Mesendoderm (in vitro differentiated cells): ENCODE measurements around the gene NDUFV3.
"Not testable (repeated sequence)": the region's sequence is repeated elsewhere in the genome, so short reads cannot be mapped to it uniquely, and the experiment has no call there.

Experiments used
- DNase-seq: peaks from one replicate; pipeline ENCODE4 v3.0.0; 2013
- H2AK5ac ChIP-seq: 2 replicates; pipeline ENCODE4 v1.6.1; 2013; ENCODE audit warnings: low read length, inconsistent platforms
- H2BK120ac ChIP-seq: 2 replicates; pipeline ENCODE4 v1.6.1; 2013; ENCODE audit warnings: low read depth, mild to moderate bottlenecking, low read length, moderate library complexity, mixed read lengths
- H2BK15ac ChIP-seq: replicated peaks from 2 replicates; pipeline ENCODE4 v1.6.1; 2013; ENCODE audit warnings: low read depth, mild to moderate bottlenecking, moderate library complexity
- H2BK5ac ChIP-seq: 2 replicates; pipeline ENCODE4 v1.6.1; 2013; ENCODE audit warnings: low read length, inconsistent platforms
- H3K18ac ChIP-seq: 2 replicates; pipeline ENCODE4 v1.6.1; 2013; ENCODE audit warnings: mild to moderate bottlenecking, low read length, mixed read lengths
- H3K23ac ChIP-seq: one replicate; pipeline ENCODE4 v1.6.1; 2013; ENCODE audit warnings: low read length
- H3K27ac ChIP-seq: 2 replicates; pipeline ENCODE4 v1.5.1; 2013; ENCODE audit warnings: low read depth, mild to moderate bottlenecking, inconsistent platforms, low read length, moderate library complexity
- H3K27me3 ChIP-seq: 2 replicates; pipeline ENCODE4 v1.6.1; 2013; ENCODE audit warnings: low read length, control low read depth, mild to moderate bottlenecking, inconsistent platforms; ENCODE audit not compliant: insufficient read depth, poor library complexity
- H3K36me3 ChIP-seq: 2 replicates; pipeline ENCODE4 v1.6.1; 2013; ENCODE audit warnings: low read length, inconsistent platforms; ENCODE audit not compliant: control insufficient read depth, insufficient read depth
- H3K4ac ChIP-seq: one replicate; pipeline ENCODE4 v1.6.1; 2013; ENCODE audit warnings: low read depth, mild to moderate bottlenecking, low read length, moderate library complexity
- H3K4me1 ChIP-seq: 2 replicates; pipeline ENCODE4 v1.6.1; 2013; ENCODE audit warnings: low read depth, low read length, inconsistent platforms; ENCODE audit not compliant: control insufficient read depth
- H3K4me2 ChIP-seq: 2 replicates; pipeline ENCODE4 v1.6.1; 2013; ENCODE audit warnings: low read length
- H3K4me3 ChIP-seq: 2 replicates; pipeline ENCODE4 v1.5.1; 2013; ENCODE audit warnings: mild to moderate bottlenecking, low read length
- H3K56ac ChIP-seq: one replicate; pipeline ENCODE4 v1.6.1; 2013; ENCODE audit warnings: low read length
- H3K79me1 ChIP-seq: 2 replicates; pipeline ENCODE4 v1.6.1; 2013; ENCODE audit warnings: low read length, inconsistent platforms
- H3K79me2 ChIP-seq: 2 replicates; pipeline ENCODE4 v1.6.1; 2013; ENCODE audit warnings: mild to moderate bottlenecking, low read length; ENCODE audit not compliant: control insufficient read depth, insufficient read depth
- H3K9ac ChIP-seq: 2 replicates; pipeline ENCODE4 v1.6.1; 2013; ENCODE audit warnings: low read length, inconsistent platforms
- H4K5ac ChIP-seq: one replicate; pipeline ENCODE4 v1.6.1; 2013; ENCODE audit warnings: low read length
- H4K8ac ChIP-seq: one replicate; pipeline ENCODE4 v1.6.1; 2013; ENCODE audit warnings: low read depth, mild to moderate bottlenecking, control low read depth, low read length, moderate library complexity
- WGBS: extraction: QIAGEN DNeasy Blood & Tissue Kit; methylation state at CpG from one replicate; pipeline ENCODE4 v1.1.7; 2013; ENCODE audit warnings: low lambda C conversion rate, missing lambda C conversion rate; ENCODE audit not compliant: insufficient coverage; ENCODE audit errors: extremely low coverage; 5-methylcytosine and 5-hydroxymethylcytosine counted together

The NDUFV3 gene

DNA sequence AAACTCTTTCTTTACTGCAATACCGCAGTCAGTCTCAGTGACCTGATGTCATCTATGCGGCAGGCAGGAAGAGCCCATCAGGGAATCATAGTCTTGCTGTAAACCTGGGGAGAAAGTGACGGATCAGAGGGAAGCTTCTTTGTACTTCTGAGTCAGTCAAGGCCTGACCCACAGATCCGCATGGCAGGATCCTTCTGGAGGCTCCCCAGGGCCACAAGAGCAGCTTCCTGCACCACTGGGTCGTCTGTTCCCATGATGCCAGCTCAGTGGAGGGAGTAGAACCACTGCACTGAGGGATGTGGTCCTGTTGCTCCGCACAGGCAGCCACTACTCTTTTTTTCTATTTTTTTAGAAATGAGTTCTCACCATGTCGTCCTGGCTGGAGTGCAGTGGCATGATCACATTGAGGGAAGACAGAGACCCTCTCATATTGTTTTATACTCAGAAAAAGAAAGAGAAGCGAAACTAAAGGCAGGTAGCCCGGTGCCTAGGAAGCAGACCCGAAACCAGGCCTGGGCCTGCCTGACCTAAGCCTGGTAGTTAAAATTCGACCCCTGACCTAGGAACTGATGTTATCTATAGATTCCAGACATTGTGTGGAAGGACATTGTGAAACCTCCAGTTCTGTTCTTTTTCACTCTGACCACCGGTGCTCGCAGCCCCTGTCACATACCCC lies 38.6 kb downstream of the NDUFV3 start:
- Histone ChIP-seq H3K27ac (peak overlapping the region; percentile 65), H3K23ac (no peak overlapping the region), H3K79me2 (no peaks in the 10 kb centered on the region), H3K9ac (peak overlapping the region; percentile 59), H2BK5ac (peak overlapping the region; percentile 99), H3K27me3 (no peaks in the 10 kb centered on the region), H3K56ac (peak overlapping the region; percentile 89), H3K18ac (peak overlapping the region; percentile 88), H3K4me2 (no peak overlapping the region), H4K5ac (peak overlapping the region; percentile 35), H2BK15ac (no peak overlapping the region), H3K36me3 (no peaks in the 10 kb centered on the region), H3K4me1 (peaks cover 6% of the 10 kb centered on the region), H3K4ac (peak overlapping the region; percentile 93), H4K8ac (no peak overlapping the region), H2AK5ac (peak overlapping the region; percentile 100), H2BK120ac (peak overlapping the region; percentile 79), H3K79me1 (no peaks in the 10 kb centered on the region), H3K4me3 (no peak overlapping the region)
- peak; percentile 75 for DNase-seq
- WGBS: no CpG with 5 or more reads among the region's 13 CpGs

DNA sequence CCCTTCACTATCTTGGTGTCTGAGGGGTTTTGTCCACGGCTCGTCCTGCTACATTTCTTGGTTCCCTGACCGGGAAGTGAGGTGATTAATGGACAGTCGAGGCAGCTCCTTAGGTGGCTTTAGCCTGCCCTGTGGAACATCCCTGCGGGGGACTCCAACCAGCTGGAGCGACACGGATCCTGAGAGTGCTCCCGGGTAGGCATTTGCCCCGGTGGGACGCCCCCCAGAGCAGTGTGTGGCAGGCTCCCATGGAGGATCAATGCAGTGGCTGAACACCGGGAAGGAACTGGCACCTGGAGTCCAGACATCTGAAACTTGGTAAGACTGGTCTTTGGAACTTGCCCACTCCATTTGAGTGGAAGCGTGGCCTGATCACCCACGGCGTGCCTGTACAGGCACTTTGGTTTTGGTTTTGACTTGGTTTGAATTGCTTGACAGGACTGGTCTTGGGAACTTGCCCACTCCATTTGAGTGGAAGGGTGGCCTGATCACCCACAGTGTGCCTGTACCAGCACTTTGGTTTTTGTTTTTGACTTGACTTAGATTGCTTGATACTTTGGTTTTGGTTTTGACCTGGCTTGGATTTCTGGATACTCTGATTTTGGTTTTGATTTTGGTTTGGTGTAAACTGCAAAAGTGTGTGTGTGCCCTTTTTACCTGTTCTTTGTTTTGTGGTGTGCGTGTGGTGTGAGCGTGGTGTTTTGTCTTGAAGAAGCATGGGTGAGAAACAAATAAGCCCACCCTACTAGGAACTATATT lies 39.4 kb downstream of the NDUFV3 start:
- H3K4me2 ChIP-seq, H3K23ac ChIP-seq, H3K4me3 ChIP-seq, DNase-seq, H3K27me3 ChIP-seq, H3K79me1 ChIP-seq, H3K36me3 ChIP-seq, H4K5ac ChIP-seq, H2AK5ac ChIP-seq, H3K9ac ChIP-seq, H3K4me1 ChIP-seq, H4K8ac ChIP-seq, H2BK120ac ChIP-seq, H3K79me2 ChIP-seq: not testable (repeated sequence)
- no CpG with 5 or more reads among the region's 16 CpGs for WGBS
- H2BK15ac ChIP-seq: peak overlapping the region; percentile 6
- H3K18ac ChIP-seq: peak overlapping the region; percentile 93
- H2BK5ac ChIP-seq: peak overlapping the region; percentile 92
- H3K27ac ChIP-seq: peak overlapping the region; percentile 81
- peak overlapping the region; percentile 97 for H3K4ac ChIP-seq
- H3K56ac ChIP-seq: peak overlapping the region; percentile 70

DNA sequence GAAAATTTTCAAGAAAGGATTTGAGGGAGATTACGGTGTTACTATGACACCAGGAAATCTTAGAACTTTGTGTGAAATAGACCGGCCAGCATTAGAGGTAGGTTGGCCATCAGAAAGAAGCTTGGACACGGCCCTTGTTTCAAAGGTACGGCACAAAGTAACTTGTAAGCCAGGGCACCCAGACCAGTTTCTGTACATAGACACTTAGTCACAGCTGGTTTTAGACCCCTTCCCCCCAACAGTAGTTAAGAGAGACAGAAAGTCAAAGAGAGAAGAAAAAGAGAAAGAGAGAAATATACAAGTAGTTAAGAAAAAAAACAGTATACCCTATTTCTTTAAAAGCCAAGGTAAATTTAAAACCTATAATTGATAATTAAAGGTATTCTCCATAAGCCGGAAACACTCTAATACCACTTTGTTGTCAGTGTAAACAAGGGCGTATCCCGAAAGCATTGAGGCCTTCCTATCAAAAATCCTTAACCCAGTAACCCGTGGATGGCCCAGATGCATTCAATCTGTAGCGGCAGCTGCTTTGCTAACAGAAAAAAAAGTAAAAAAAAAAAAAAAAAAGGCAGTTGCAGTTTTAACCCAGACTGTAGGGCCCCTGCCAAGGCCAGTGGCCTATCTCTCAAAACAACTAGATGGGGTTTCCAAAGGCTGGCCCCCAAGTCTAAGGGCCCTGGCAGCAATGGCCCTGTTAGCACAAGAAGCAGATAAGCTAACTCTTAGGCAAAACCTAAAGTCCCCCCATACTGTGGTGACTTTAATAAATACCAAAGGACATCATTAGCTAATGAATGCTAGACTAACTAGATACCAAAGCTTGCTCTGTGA lies 40.2 kb downstream of the NDUFV3 start:
- Histone ChIP-seq H3K4ac (peak overlapping the region; percentile 97), H2BK120ac (peak overlapping the region; percentile 96), H3K27ac (peak overlapping the region; percentile 81), H3K18ac (peak overlapping the region; percentile 93), H2BK15ac (peak overlapping the region; percentile 6), H3K56ac (peak overlapping the region; percentile 64), H3K4me1 (peaks cover 10% of the 10 kb centered on the region), H2BK5ac (peak overlapping the region; percentile 92)
- WGBS: no CpG with 5 or more reads among the region's 9 CpGs
- H3K4me3 ChIP-seq, H4K8ac ChIP-seq, H3K4me2 ChIP-seq, H3K36me3 ChIP-seq, DNase-seq, H3K79me1 ChIP-seq, H3K27me3 ChIP-seq, H3K9ac ChIP-seq, H3K23ac ChIP-seq, H3K79me2 ChIP-seq, H2AK5ac ChIP-seq, H4K5ac ChIP-seq: not testable (repeated sequence)

DNA sequence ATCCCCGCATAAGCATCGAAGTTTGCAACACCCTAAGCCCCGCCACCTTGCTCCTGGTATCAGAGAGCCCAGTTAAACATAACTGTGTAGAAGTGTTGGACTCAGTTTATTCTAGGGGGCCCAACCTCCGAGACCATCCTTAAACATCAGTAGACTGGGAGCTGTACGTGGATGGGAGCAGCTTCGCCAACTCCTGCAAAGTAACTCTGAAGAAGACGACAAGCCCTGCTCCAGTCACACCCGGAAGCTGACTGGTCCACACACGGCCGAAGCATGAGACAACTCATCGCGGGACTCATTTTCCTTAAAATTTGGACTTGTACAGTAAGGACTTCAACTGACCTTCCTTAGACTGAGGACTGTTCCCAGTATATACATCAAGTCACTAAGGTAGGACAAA lies 40.9 kb downstream of the NDUFV3 start:
- not testable (repeated sequence) for H3K9ac ChIP-seq, H3K36me3 ChIP-seq, DNase-seq, H4K5ac ChIP-seq, H4K8ac ChIP-seq, H3K23ac ChIP-seq, H2AK5ac ChIP-seq, H3K79me1 ChIP-seq, H3K18ac ChIP-seq, H3K27me3 ChIP-seq, H3K4me3 ChIP-seq, H2BK5ac ChIP-seq, H3K4ac ChIP-seq, H3K79me2 ChIP-seq, H3K4me2 ChIP-seq
- peak overlapping the region; percentile 47 for H3K27ac ChIP-seq
- peak overlapping the region; percentile 15 for H2BK15ac ChIP-seq
- peaks cover 12% of the 10 kb centered on the region for H3K4me1 ChIP-seq
- H2BK120ac ChIP-seq: peak overlapping the region; percentile 45
- H3K56ac ChIP-seq: peak overlapping the region; percentile 56
- WGBS: no CpG with 5 or more reads among the region's 12 CpGs

DNA sequence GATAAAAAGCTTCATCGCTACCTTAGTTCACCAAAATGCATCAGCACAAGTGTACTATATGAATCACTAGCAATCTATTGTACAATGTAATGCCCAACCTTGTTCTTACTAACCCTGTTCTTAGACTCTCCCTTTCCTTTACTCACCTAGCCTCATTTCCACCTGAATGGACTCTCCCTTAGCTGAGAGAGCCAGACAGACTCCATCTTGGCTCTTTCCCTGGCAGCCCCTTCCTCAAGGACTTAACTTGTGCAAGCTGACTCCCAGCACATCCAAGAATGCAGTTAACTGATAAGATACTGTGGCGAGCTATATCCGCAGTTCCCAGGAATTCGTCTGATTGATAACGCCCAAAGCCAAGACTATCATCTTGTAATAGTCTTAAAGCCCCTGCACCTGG lies 43.3 kb downstream of the NDUFV3 start:
- H3K27me3 ChIP-seq, H4K5ac ChIP-seq, H3K36me3 ChIP-seq, H3K4me3 ChIP-seq, H4K8ac ChIP-seq, H3K79me1 ChIP-seq, H3K23ac ChIP-seq, H3K18ac ChIP-seq, H3K4me2 ChIP-seq, H3K79me2 ChIP-seq, H3K9ac ChIP-seq, H2BK15ac ChIP-seq, H3K4ac ChIP-seq: not testable (repeated sequence)
- peaks cover 11% of the 10 kb centered on the region for H3K4me1 ChIP-seq
- H3K56ac ChIP-seq: peak overlapping the region; percentile 69
- peak overlapping the region; percentile 35 for H3K27ac ChIP-seq
- WGBS: no CpG with 5 or more reads among the region's 5 CpGs
- peak overlapping the region; percentile 24 for H2AK5ac ChIP-seq
- H2BK5ac ChIP-seq: peak overlapping the region; percentile 64
- peak overlapping the region; percentile 96 for H2BK120ac ChIP-seq
- DNase-seq: peak; percentile 62
